NCI-H1417 (cell line): ENCODE data around the gene NEDD9.

Experiments
- DNase-seq, 3 experiments: peaks; one replicate each; lab custom pipeline; 2025; lab: John Stamatoyannopoulos, UW

The NEDD9 gene

GRCh38 chr6:11177271-11177670 lies 55.2 kb downstream of the NEDD9 start:
- no peak for DNase-seq

- DNase-seq = no peak
Measured at GRCh38 chr6:11174242-11174611, 58.2 kb downstream of the NEDD9 start.

- peak; percentile 44 to 86 (median 46) for DNase-seq
Measured at GRCh38 chr6:11172501-11173327, 59.8 kb downstream of the NEDD9 start.

GRCh38 chr6:11171952-11172351 lies 60.5 kb downstream of the NEDD9 start:
- no peak for DNase-seq

GRCh38 chr6:11168091-11168635 lies 64.3 kb downstream of the NEDD9 start:
- no peak for DNase-seq

GRCh38 chr6:11166948-11167347 lies 65.5 kb downstream of the NEDD9 start:
- no peak for DNase-seq

- DNase-seq = no peak
Measured at GRCh38 chr6:11164717-11165646, 67.5 kb downstream of the NEDD9 start.

- peak in 2 of 3 experiments; percentile 12 to 58 for DNase-seq
Measured at GRCh38 chr6:11163932-11164331, 68.5 kb downstream of the NEDD9 start.

GRCh38 chr6:11162262-11162661 lies 70.2 kb downstream of the NEDD9 start:
- no peak for DNase-seq

- DNase-seq = peak in 1 of 3 experiments; percentile 7
Measured at GRCh38 chr6:11161031-11161956, 71.2 kb downstream of the NEDD9 start.

GRCh38 chr6:11160199-11160598 lies 72.3 kb downstream of the NEDD9 start:
- no peak for DNase-seq

GRCh38 chr6:11155589-11155988 lies 76.9 kb downstream of the NEDD9 start:
- no peak for DNase-seq

GRCh38 chr6:11153447-11153846 lies 79.0 kb downstream of the NEDD9 start:
- no peak for DNase-seq

- no peak for DNase-seq
Measured at GRCh38 chr6:11152581-11152980, 79.9 kb downstream of the NEDD9 start.

- DNase-seq = no peak
Measured at GRCh38 chr6:11151488-11151887, 81.0 kb downstream of the NEDD9 start.

- no peak for DNase-seq
Measured at GRCh38 chr6:11149551-11149950, 82.9 kb downstream of the NEDD9 start.

- DNase-seq = no peak
Measured at GRCh38 chr6:11146117-11146826, 86.2 kb downstream of the NEDD9 start.

GRCh38 chr6:11144393-11144851 lies 88.0 kb downstream of the NEDD9 start:
- peak; percentile 57 to 83 (median 65) for DNase-seq

- DNase-seq = no peak
Measured at GRCh38 chr6:11143394-11144371, 88.8 kb downstream of the NEDD9 start.
